Activated CD4-positive, alpha-beta T cell treated with anti-CD3 and anti-CD28 coated beads, Interleukin-2, amount 10 ng/mL, durations not matched to agents 7 days and 5 days (primary cell): ENCODE results near the gene ELOA. TPM values are rescaled to one million over a fixed set of nuclear protein-coding genes. Genes with fewer than 3 reads are reported as not detected.
A peak's percentile ranks its signal among the peaks of the same experiment; 100 is the strongest.
"Not testable (repeated sequence)": the region's sequence is repeated elsewhere in the genome, so short reads cannot be mapped to it uniquely, and the experiment has no call there.

Experiments used
- CTCF ChIA-PET: fragments of 350-600 bp; sonication (Branson Sonifier 250); formaldehyde crosslinking; loops from one replicate; lab custom pipeline; 2021; ENCODE audit warnings: antibody characterized with exemption; lab: Charles Lee
- POLR2A ChIA-PET: fragments of 350-600 bp; sonication (Branson Sonifier 250); formaldehyde crosslinking; loops from one replicate; lab custom pipeline; 2021; ENCODE audit warnings: antibody characterized with exemption; lab: Charles Lee
- DNase-seq: peaks from one replicate; pipeline ENCODE4 v3.0.0-alpha.2; 2020
- H3K27ac Mint-ChIP-seq: one replicate; pipeline ENCODE4 v1.8.0; 2021; ENCODE audit warnings: mild to moderate bottlenecking, moderate library complexity, mixed read lengths
- H3K27me3 Mint-ChIP-seq: one replicate; pipeline ENCODE4 v1.8.0; 2021; ENCODE audit warnings: mixed read lengths
- H3K36me3 Mint-ChIP-seq: one replicate; pipeline ENCODE4 v1.8.0; 2021; ENCODE audit warnings: low read depth, mixed read lengths
- H3K4me1 Mint-ChIP-seq: one replicate; pipeline ENCODE4 v1.8.0; 2021; ENCODE audit warnings: mixed read lengths
- H3K4me3 Mint-ChIP-seq: one replicate; pipeline ENCODE4 v1.8.0; 2021; ENCODE audit warnings: mild to moderate bottlenecking, moderate library complexity, mixed read lengths
- H3K9me3 Mint-ChIP-seq: one replicate; pipeline ENCODE4 v1.8.0; 2021; ENCODE audit warnings: mixed read lengths
- total RNA-seq, 2 experiments: library from RNA; stranded (reverse); gene quantifications; one replicate each; pipeline ENCODE4 v1.2.3, GENCODE V29; 2021

The ELOA gene
- total RNA-seq, 2 experiments from 2014 or later: 29.8 to 33.5 TPM

DNA sequence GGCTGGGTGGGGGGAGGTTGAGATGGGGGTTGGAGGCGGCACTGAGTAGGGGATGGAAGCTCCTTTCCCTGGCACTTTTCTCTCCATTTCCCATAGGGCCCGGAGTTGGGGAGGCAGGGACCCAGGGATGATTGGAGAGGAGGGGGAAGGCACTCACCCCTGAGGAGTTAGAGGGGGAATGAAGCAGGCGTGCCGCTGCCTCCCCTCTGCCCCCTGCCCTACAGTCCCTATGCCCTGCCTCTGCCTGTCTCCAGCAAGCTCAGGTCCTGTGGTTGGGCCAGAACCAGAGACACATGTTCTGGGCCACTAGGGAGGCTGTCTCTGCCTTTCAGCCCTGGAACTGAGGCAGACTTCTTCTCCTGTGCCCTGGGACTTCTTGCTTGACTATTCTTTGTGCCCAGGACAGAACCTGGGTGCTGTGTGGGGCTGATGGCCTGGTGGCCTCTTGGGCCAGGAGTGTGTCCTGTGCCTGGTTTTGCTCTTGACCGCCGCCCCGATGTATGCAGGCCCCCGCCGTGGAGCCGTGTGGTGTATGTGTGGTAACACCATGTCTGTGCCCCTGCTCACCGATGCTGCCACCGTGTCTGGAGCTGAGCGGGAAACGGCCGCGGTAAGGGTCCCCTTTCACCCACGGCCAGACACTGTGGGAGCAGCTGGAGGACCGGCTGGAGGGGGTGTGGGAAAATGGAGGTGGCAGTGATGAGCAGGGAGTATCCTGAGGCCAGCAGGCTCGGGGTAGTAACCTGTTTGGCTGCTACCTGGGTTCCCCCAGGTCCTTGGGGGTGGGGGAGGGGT lies 49.1 kb downstream of the ELOA start:
- H3K4me1 Mint-ChIP-seq: peaks cover 29% of the 10 kb centered on the region
- H3K4me3 Mint-ChIP-seq: peak overlapping the region; percentile 99
- H3K27ac Mint-ChIP-seq: peak overlapping the region; percentile 98
- no peaks in the 10 kb centered on the region for H3K27me3 Mint-ChIP-seq
- CTCF ChIA-PET: interaction anchor here (1.1 to 1.5 kb wide), 3 partner anchors 15 to 253 kb away, joined by 3 to 9 read pairs (median 4); partner anchors contain the start of gene PITHD1
- POLR2A ChIA-PET: interaction anchor here (1.5 kb wide), 1 partner anchor 15 kb away, joined by 3 read pairs; the partner anchor contains the start of gene PITHD1
- peaks cover 29% of the 10 kb centered on the region for H3K36me3 Mint-ChIP-seq
- no peaks in the 10 kb centered on the region for H3K9me3 Mint-ChIP-seq
- DNase-seq: no peak

DNA sequence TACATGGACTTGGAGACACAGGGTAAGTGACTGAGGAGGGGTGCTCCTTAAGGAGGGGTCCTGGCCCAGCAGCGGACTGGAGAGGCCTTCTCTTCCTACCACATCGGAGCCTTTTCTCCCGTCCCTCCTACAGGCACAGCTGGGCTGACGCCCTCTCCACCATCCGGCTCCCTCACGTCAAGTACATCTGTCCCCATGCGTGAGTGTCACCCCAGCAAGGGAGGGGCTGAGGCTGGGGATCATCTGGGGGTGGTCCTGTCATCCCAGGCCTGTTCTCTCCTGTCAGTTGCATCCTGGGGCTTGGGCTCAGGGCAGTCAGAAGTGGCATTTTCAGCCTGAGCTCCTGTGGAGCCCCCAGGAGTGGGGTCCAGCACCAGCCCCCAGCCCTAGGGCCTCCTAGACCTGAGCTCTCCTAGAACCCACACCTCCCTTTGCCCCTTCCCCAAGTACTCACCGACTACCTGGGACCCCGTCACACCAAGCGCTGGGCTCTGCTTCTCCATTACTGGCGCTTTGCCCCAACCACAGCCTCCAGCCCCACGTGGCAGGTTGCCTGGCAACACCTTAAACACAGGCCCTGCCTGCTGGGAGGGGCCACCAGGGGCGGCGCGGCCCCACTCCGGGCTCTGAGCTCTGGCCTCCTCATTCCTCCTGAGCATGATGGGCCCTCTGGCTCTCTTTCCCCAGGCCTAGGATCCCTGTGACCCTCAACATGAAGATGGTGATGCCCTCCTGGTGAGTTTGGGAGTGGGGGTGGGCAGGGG lies 49.9 kb downstream of the ELOA start:
- ChIA-PET CTCF (interaction anchor here (1.0 to 1.2 kb wide), 2 partner anchors 15 to 17 kb away, joined by 3 read pairs; partner anchors contain the start of gene PITHD1), POLR2A (no interaction called here)
- H3K4me3 Mint-ChIP-seq: peak overlapping the region; percentile 44
- peak; percentile 43 for DNase-seq
- H3K4me1 Mint-ChIP-seq: peaks cover 29% of the 10 kb centered on the region
- H3K27ac Mint-ChIP-seq: no peak overlapping the region
- no peaks in the 10 kb centered on the region for H3K27me3 Mint-ChIP-seq
- H3K36me3 Mint-ChIP-seq: peaks cover 26% of the 10 kb centered on the region
- H3K9me3 Mint-ChIP-seq: no peaks in the 10 kb centered on the region

DNA sequence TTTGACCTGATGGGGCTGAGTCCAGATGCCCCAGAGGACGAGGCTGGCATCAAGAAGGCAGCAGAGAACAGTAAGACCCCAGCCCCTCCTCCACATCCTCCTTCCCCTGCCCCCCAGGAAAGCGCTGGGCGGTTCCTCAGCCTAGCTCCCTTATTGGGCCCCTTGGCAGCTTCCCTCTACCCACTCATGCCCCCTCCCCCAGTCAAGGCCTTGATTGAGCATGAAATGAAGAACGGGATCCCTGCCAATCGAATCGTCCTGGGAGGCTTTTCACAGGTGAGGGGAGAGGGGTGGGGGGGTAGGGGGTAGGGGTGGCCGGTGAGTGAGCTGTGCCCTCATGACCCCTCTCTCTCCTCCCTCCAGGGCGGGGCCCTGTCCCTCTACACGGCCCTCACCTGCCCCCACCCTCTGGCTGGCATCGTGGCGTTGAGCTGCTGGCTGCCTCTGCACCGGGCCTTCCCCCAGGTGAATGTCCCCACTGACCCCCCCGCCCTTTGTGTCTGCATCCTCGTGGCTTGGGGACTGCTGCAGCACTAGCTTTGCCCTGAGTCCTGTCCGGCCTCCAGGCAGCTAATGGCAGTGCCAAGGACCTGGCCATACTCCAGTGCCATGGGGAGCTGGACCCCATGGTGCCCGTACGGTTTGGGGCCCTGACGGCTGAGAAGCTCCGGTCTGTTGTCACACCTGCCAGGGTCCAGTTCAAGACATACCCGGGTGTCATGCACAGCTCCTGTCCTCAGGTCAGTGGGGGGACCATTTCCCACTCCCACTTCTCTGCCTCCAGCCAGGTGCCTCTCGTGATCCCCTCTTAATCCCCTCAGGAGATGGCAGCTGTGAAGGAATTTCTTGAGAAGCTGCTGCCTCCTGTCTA lies 50.8 kb downstream of the ELOA start:
- peaks cover 20% of the 10 kb centered on the region for H3K36me3 Mint-ChIP-seq
- ChIA-PET CTCF (interaction anchor here (1.0 to 1.8 kb wide), 4 partner anchors 11 to 30 kb away, joined by 3 to 4 read pairs (median 3); partner anchors contain the start of gene PITHD1), POLR2A (no interaction called here)
- no peak overlapping the region for H3K4me3 Mint-ChIP-seq
- H3K27me3 Mint-ChIP-seq: no peaks in the 10 kb centered on the region
- DNase-seq: no peak
- no peak overlapping the region for H3K27ac Mint-ChIP-seq
- no peaks in the 10 kb centered on the region for H3K9me3 Mint-ChIP-seq
- H3K4me1 Mint-ChIP-seq: peaks cover 30% of the 10 kb centered on the region

DNA sequence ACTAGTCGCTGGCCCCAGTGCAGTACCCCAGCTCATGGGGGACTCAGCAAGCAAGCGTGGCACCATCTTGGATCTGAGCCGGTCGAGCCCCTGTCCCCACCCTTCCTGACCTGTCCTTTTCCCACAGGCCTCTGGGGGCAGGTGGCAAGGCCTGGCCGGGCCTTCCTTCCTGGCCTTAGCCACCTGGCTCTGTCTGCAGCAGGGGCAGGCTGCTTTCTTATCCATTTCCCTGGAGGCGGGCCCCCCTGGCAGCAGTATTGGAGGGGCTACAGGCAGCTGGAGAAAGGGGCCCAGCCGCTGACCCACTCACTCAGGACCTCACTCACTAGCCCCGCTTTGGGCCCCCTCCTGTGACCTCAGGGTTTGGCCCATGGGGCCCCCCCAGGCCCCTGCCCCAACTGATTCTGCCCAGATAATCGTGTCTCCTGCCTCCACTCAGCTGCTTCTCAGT lies 51.5 kb downstream of the ELOA start:
- H3K27ac Mint-ChIP-seq, DNase-seq, H3K27me3 Mint-ChIP-seq, POLR2A ChIA-PET, H3K4me3 Mint-ChIP-seq, H3K9me3 Mint-ChIP-seq: not testable (repeated sequence)
- Mint-ChIP-seq H3K4me1 (peaks cover 34% of the 10 kb centered on the region), H3K36me3 (peaks cover 18% of the 10 kb centered on the region)
- CTCF ChIA-PET: interaction anchor here (1.2 to 1.8 kb wide), 3 partner anchors 11 to 29 kb away, joined by 3 to 4 read pairs (median 3); partner anchors contain the start of gene PITHD1

DNA sequence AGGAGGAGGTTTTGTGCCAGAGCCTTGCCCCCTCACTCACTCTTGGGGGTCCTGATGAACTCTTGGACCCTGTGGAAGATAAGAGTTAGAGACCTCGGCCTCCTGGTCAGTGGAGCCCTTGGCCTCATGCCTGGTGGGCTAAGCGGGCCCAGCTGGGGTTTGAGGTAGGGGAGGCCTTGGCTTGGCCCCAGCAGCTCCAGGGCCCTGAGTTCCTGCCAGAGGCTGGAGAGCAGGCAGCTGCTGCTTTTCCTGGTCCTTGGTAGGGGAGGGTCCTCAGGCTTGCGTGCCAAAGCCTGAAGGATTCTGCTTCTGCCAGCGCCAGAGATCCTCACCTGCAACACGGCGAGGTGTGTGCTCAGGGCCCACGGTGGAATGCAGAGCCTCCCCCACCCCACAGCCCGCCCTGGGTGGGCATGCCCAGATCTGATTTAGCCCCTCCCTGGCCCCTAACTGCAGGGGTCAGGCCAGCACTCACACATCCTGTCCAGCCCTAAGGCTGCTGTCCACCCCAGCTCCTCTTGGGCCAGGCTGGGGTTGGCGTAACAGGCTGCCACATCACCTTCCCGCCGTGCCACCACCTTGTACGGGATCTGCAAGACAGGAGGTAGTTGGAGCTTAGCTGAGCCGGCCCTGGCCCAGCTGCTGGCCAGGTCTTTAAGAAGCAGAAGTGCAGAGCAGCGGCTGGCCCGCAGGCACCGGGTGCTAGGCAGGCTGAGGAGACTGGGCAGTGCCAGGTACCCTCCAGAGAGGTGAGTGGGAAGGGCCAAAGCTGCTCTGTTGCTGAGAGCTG lies 52.6 kb downstream of the ELOA start:
- peaks cover 27% of the 10 kb centered on the region for H3K4me1 Mint-ChIP-seq
- peak overlapping the region; percentile 31 for H3K27ac Mint-ChIP-seq
- no peak for DNase-seq
- no peaks in the 10 kb centered on the region for H3K9me3 Mint-ChIP-seq
- H3K27me3 Mint-ChIP-seq: no peaks in the 10 kb centered on the region
- peaks cover 17% of the 10 kb centered on the region for H3K36me3 Mint-ChIP-seq
- CTCF ChIA-PET: interaction anchor here (1.8 kb wide), 1 partner anchor 12 kb away, joined by 3 read pairs; no protein-coding TSS in a partner anchor
- no peak overlapping the region for H3K4me3 Mint-ChIP-seq
- POLR2A ChIA-PET: interaction anchor here (0.6 kb wide), 1 partner anchor 61 kb away, joined by 4 read pairs; no protein-coding TSS in a partner anchor

DNA sequence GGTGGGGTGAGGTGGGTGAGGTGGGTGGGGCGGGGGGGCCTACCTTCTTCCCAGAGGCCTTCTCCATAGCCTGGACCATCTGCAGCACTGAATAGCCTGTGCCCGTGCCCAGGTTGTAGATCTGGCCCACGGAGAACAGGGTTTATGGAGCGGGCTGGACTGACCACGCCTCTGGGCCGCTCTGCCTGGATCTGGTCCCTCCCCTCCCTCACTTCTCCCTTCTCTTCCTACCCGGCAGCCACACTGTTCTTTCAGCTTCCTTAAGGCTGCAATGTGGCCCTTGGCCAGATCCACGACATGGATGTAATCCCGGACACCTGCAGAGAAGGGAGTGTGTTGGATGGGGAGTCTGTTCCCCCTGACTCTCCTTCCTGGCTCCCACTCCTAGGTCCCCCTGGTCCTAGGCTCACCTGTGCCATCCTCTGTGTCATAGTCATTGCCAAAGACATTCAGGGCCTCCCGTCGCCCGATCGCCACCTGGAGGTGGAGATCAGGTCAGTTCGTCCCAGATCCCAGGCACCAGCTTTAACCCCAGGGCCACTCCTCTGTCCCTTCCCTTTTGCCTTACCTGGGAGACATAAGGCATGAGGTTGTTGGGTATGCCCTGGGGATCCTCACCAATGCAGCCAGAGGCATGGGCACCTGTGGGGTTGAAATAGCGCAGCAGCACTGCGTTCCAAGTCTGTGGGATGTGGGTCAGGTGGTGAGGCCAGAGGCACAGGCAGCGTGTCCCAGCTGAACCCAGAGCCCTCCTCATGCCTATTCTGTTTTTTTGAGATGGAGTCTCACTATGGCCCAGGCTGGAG lies 53.4 kb downstream of the ELOA start:
- Mint-ChIP-seq H3K27me3 (no peaks in the 10 kb centered on the region), H3K9me3 (no peaks in the 10 kb centered on the region), H3K27ac (no peak overlapping the region), H3K36me3 (peaks cover 12% of the 10 kb centered on the region), H3K4me3 (no peak overlapping the region), H3K4me1 (peaks cover 25% of the 10 kb centered on the region)
- CTCF ChIA-PET: interaction anchor here (0.9 to 3.3 kb wide), 3 partner anchors 13 to 105 kb away, joined by 4 to 27 read pairs (median 5); partner anchors contain the start of gene RPL11
- DNase-seq: no peak
- POLR2A ChIA-PET: no interaction called here

DNA sequence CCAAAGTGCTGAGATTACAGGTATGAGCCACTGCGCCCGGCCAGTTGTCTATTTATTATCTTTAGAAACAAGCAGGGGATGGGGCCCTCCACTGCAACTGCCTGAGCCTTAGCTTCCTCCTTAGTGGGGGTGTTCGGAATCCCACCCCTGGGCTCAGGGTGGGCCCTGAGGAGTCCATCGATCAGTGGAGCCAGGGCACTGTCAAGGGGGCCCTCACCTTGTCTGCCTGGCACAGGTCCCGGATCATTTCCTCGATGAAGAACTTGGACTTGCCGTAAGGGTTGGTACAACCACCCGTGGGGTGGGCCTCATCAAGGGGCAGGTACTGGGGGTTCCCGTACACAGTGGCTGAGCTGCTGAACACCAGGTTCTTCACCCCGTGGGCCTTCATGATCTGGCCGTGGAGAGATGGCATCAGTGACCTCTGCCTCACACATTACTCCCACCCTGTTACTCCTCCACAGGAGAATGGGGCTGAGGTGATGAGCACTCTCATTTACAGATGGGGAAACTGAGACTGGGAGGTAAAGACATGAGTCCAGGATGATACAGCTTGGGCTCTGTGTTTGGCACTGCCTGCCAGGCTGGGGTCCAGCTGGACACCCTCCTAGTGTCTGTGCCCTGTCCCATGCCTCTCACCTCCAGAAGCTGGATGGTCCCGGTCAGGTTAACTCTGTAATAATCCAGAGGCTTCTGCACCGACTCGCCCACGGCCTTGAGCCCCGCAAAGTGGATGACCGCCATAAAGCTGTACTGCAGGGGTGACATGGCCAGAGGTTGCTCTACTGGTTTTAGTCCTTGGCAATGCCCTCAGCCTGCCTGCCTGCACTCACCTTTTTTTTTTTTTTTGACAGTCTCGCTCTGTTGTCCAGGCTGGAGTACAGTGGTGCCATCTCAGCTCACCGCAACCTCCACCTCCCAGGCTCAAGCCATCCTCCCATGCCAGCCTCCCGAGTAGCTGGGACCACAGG lies 54.5 kb downstream of the ELOA start:
- Mint-ChIP-seq H3K36me3 (peaks cover 12% of the 10 kb centered on the region), H3K27me3 (no peaks in the 10 kb centered on the region), H3K4me3 (no peak overlapping the region), H3K27ac (peak overlapping the region; percentile 54), H3K4me1 (peaks cover 19% of the 10 kb centered on the region), H3K9me3 (no peaks in the 10 kb centered on the region)
- no peak for DNase-seq
- POLR2A ChIA-PET: interaction anchor here (0.8 kb wide), 1 partner anchor 10 kb away, joined by 3 read pairs; no protein-coding TSS in a partner anchor
- CTCF ChIA-PET: interaction anchor here (0.9 to 3.3 kb wide), 4 partner anchors 9 to 106 kb away, joined by 4 to 27 read pairs (median 4); partner anchors contain the start of gene RPL11

DNA sequence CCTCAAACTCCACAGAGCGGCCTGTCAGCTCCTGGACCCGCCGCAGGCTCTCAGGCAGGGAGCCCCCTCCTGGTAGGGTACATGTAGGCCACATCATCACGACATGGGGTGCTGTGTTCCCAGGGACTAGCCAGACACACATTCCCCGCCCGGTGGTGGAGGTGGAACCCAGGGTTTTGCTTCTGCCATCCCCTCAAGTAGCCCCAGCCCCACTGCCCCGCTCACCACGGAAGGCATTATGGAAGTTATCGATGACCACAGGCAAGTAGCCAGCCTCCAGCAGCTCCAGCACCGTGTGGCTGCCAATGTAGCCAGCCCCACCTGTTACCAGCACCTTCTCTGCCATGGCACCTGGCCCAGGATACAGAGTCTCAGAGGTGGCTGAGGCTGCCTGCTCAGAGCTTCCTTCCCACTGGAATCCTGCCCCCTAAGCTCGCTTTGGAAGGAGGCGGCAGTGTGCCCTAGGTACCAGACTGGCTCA lies 55.4 kb downstream of the ELOA start:
- Mint-ChIP-seq H3K36me3 (peaks cover 12% of the 10 kb centered on the region), H3K4me3 (no peak overlapping the region), H3K27me3 (no peaks in the 10 kb centered on the region), H3K9me3 (no peaks in the 10 kb centered on the region), H3K27ac (peak overlapping the region; percentile 7), H3K4me1 (peaks cover 19% of the 10 kb centered on the region)
- ChIA-PET CTCF (interaction anchor here (0.9 to 3.3 kb wide), 3 partner anchors 10 to 24 kb away, joined by 4 to 27 read pairs (median 4); no protein-coding TSS in a partner anchor), POLR2A (interaction anchor here (0.8 kb wide), 1 partner anchor 9 kb away, joined by 3 read pairs; no protein-coding TSS in a partner anchor)
- DNase-seq: no peak

DNA sequence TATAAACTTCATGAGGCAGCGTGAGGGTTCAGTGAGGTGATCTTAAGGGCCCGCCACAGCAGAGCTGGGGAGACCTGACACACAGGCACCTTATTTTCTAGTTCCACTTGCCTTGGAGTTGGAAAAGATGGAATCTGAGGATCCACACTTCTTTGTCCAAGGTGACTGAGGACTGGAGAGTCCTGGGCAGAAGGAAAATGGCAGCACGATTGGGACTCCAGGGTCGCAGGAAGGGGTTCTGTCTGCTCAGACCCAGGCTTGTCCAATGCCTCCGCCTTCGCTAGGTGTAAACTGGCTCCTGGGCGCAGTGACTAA lies 55.9 kb downstream of the ELOA start:
- DNase-seq: no peak
- Mint-ChIP-seq H3K36me3 (peaks cover 12% of the 10 kb centered on the region), H3K27me3 (no peaks in the 10 kb centered on the region), H3K4me3 (peak overlapping the region; percentile 95), H3K4me1 (peaks cover 20% of the 10 kb centered on the region), H3K27ac (peak overlapping the region; percentile 91), H3K9me3 (no peaks in the 10 kb centered on the region)
- ChIA-PET POLR2A (interaction anchor here (0.8 kb wide), 1 partner anchor 8 kb away, joined by 3 read pairs; no protein-coding TSS in a partner anchor), CTCF (interaction anchor here (0.6 to 3.3 kb wide), 4 partner anchors 10 to 258 kb away, joined by 3 to 27 read pairs (median 4); no protein-coding TSS in a partner anchor)
